ENCODE results near the gene ELOVL1. TPM values are rescaled to one million over a fixed set of nuclear protein-coding genes. Genes with fewer than 3 reads are reported as not detected.

Gene ELOVL1
- total RNA-seq, 1 experiment from 2014 or later: 115 TPM

DNA sequence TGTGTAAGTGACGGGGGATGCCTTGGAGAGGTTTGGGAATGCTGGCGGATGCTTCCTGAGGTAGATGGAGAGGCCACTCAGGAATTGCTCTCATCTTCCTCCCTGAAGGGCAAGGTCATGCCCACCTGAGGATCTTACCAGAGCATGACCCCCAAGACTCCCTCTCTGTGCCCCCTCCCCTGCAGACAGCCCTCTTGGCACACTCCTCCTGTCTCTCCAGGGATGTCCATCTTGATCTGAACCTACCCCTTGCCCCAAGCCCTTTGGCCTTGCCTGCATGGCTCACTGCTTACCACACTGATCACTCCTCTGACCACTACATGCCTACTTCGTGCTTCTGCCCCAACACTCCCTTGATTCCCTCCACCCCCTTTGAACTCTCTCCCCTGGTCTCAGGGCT is 48.0 kb downstream of the ELOVL1 start:
- Histone ChIP-seq H3K27ac (no peak overlapping the region), H3K4me1 (replicated peaks) (no peaks in the 10 kb centered on the region), H3K27me3 (replicated peaks) (no peaks in the 10 kb centered on the region), H3K4me3 (no peak overlapping the region), H3K36me3 (no peaks in the 10 kb centered on the region), H3K9me3 (replicated peaks) (no peaks in the 10 kb centered on the region; the same call in 1 of the 2 replicates)
- DNase-seq (ENCODE audit: low read depth in 1 of 2, low spot score in 2 of 2): no peak

DNA sequence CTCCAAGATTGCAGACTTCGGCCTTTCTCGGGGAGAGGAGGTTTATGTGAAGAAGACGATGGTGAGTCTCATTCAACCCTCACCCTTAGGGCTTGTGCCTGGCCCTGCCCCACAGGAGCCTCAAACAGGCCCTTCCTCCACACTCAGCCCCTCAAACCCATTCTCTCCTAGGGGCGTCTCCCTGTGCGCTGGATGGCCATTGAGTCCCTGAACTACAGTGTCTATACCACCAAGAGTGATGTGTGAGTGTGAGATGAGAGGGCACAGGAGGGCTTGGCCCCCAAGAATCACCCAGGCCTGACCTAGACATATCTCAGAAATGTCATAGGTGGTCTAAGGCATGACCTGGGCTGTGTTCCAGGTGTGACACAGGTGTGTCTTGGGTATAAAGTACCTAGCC is 48.5 kb downstream of the ELOVL1 start:
- no peaks in the 10 kb centered on the region for H3K4me1 ChIP-seq (replicated peaks)
- H3K36me3 ChIP-seq: no peaks in the 10 kb centered on the region
- no peaks in the 10 kb centered on the region for H3K27me3 ChIP-seq (replicated peaks)
- H3K27ac ChIP-seq: no peak overlapping the region
- no peaks in the 10 kb centered on the region for H3K9me3 ChIP-seq (replicated peaks)
- DNase-seq (ENCODE audit: low read depth in 1 of 2, low spot score in 2 of 2): no peak
- no peak overlapping the region for H3K4me3 ChIP-seq

DNA sequence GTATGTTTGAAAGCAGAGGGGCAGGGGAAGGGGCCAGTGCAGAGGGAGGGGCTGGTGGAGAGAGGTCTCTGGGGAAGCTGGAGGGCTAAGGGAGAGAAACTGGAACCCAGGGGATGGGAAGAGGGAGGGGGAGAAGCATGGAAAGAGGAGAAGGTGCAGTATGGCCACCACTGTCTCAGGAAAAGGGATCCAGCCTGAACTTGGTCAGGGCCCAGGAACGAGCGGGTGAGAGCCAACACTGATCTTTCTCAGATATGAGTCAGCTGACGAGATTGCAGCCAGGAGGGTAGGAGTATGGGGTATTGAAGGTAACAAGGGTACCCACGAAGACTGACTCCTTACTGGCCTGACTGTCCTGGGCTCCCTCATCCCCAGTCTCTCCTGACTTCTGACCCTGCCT is 49.0 kb downstream of the ELOVL1 start:
- no peak for DNase-seq (ENCODE audit: low read depth in 1 of 2, low spot score in 2 of 2)
- Histone ChIP-seq H3K9me3 (replicated peaks) (no peaks in the 10 kb centered on the region), H3K4me1 (replicated peaks) (no peaks in the 10 kb centered on the region), H3K27ac (no peak overlapping the region), H3K36me3 (no peaks in the 10 kb centered on the region), H3K4me3 (no peak overlapping the region), H3K27me3 (replicated peaks) (no peaks in the 10 kb centered on the region)

DNA sequence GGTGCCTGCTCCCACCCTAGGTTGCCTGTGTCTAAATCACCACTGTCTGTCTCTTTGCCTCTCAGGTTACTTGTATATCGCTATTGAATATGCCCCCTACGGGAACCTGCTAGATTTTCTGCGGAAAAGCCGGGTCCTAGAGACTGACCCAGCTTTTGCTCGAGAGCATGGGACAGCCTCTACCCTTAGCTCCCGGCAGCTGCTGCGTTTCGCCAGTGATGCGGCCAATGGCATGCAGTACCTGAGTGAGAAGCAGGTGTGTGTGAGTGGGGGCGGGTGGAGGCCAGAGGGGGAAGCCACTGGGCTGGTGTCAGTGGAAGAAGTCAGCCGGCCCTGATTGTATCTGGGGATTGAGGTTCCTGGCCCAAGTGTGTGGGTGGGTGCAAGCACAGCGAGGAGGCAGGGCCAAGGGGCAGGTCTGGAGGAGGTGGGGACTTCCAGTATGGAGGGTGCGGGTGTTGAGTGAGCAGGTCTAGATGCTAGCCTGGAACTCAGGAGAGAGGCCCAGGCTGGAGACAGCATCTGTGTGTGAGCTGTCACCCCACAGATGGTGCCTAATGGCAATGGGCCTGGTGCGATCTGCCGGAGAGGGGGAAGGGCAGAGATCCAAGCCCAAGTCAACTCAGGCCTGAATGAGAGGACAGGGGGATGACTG is 49.9 kb downstream of the ELOVL1 start:
- H3K36me3 ChIP-seq: no peaks in the 10 kb centered on the region
- no peak overlapping the region for H3K27ac ChIP-seq
- no peaks in the 10 kb centered on the region for H3K4me1 ChIP-seq (replicated peaks)
- no peak for DNase-seq (ENCODE audit: low read depth in 1 of 2, low spot score in 2 of 2)
- H3K9me3 ChIP-seq (replicated peaks): no peaks in the 10 kb centered on the region
- H3K4me3 ChIP-seq: no peak overlapping the region
- no peaks in the 10 kb centered on the region for H3K27me3 ChIP-seq (replicated peaks)

DNA sequence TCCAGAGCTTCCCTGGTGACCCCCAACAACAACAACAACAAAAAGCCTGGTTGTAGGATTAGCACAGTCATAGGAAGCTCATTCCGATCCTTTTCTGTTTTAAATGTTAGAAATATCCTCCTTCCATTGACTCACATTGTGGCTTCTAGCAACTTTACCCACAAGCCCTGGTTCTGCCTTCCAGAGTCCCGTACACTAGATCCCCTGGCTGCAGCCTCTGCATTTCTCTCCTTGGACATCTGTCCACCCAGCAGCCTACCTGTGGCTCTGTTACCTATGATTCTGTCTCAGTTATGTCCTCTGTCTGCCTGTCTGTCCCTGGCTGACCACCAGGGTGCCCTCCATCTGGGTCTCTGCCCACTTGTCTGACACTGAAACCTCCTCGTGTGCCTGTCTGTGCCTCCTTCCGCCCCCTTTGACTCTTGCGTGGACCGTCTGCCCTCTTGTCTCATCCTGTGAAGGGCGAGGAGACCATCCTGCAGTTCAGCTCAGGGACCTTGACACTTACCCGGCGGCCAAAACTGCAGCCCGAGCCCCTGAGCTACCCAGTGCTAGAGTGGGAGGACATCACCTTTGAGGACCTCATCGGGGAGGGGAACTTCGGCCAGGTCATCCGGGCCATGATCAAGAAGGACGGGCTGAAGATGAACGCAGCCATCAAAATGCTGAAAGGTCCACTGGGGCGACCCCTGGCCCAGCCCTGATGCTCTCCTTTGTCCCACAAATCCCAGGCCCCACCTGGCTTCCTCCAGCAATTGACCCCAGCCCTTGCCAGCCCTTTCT is 50.9 kb downstream of the ELOVL1 start:
- no peak for DNase-seq (ENCODE audit: low read depth in 1 of 2, low spot score in 2 of 2)
- no peaks in the 10 kb centered on the region for H3K36me3 ChIP-seq
- no peaks in the 10 kb centered on the region for H3K9me3 ChIP-seq (replicated peaks)

DNA sequence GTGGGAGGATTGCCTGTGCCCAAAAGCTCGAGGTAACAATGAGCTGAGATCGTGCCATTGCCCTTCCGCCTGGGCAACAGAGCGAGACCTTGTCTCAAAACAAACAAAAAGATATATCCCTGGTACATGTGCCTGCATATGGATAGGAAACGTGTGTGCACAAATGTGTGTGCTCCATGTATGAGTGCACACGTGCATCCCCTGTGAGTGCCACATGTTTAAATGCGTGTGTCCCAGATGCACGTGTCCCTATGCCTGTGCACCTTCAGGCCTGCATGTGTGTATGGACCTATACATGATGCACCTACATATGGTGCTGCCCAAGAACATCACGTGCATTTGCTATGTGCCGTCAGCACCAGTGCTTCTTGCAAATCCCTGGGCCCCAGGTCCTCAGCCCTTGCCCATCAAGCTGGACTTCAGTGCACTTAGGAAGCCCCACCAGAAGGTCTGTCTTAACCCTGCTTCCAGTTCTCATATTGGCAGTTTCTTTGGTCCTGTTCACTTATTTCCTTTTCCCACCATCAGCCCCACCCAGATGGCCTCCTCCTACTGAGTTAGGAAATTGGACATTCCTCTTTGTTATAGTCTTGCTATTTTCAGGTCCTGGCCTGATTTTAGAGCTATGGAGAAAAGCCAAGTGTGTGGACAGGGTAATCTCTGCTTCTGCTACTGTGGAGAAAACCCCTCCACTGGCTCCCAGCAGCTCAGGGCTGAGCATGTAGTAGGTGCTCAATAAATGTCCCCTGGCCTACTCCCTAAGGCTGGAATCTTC is 51.7 kb downstream of the ELOVL1 start:
- Histone ChIP-seq H3K36me3 (no peaks in the 10 kb centered on the region), H3K9me3 (replicated peaks) (no peaks in the 10 kb centered on the region), H3K27me3 (replicated peaks) (no peaks in the 10 kb centered on the region), H3K4me3 (no peak overlapping the region), H3K27ac (no peak overlapping the region), H3K4me1 (replicated peaks) (no peaks in the 10 kb centered on the region)
- no peak for DNase-seq (ENCODE audit: low read depth in 1 of 2, low spot score in 2 of 2)

More for the DNA sequence above, 50.9 kb downstream of the ELOVL1 start:
- H3K27ac ChIP-seq: no peak overlapping the region
- H3K27me3 ChIP-seq (replicated peaks): no peaks in the 10 kb centered on the region
- H3K4me3 ChIP-seq: no peak overlapping the region
- no peaks in the 10 kb centered on the region for H3K4me1 ChIP-seq (replicated peaks)

DNA sequence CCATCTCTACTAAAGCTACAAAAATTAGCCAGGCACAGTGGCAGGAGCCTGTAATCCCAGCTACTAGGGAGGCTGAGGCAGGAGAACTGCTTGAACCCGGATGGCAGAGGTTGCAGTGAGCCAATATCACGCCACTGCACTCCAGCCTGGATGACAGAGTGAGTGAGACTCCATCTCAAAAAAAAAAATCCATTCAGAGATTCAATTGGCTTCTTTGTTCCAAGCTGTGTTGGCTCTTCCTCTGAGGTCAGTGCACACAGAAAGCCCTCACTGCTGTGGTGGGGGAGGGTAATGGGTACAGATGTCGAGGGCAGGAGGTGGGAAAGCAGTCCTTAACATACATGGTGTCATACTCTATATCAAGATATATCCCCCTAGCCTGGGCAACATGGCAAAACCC is 52.3 kb downstream of the ELOVL1 start:
- Histone ChIP-seq H3K9me3 (replicated peaks) (no peaks in the 10 kb centered on the region), H3K36me3 (no peaks in the 10 kb centered on the region), H3K4me1 (replicated peaks) (no peaks in the 10 kb centered on the region)

DNA sequence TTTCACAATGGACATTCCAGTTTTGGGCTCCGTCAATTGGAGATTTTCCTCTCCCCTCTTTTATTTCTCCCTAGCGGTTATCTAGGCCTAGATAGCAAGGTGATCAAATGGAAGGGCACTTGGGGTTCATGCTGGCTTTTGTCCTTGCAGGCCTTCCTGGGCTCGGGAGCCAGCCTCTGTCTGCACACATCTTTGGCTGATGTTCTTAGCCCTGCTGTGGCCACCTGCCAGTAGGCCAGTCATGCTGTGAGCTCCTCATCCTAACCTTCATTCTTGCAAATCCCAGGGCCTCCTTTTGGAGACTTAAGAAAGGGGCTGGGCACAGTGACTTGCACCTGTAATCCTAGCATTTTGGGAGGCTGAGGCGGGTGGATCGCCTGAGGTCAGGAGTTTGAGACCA is 53.6 kb downstream of the ELOVL1 start:
- Histone ChIP-seq H3K9me3 (replicated peaks) (no peaks in the 10 kb centered on the region), H3K27me3 (replicated peaks) (no peaks in the 10 kb centered on the region), H3K4me1 (replicated peaks) (no peaks in the 10 kb centered on the region), H3K36me3 (no peaks in the 10 kb centered on the region), H3K27ac (no peak overlapping the region), H3K4me3 (no peak overlapping the region)
- DNase-seq (ENCODE audit: low read depth in 1 of 2, low spot score in 2 of 2): no peak

More for the DNA sequence above, 52.3 kb downstream of the ELOVL1 start:
- Histone ChIP-seq H3K27ac (no peak overlapping the region), H3K27me3 (replicated peaks) (no peaks in the 10 kb centered on the region), H3K4me3 (no peak overlapping the region)
- DNase-seq (ENCODE audit: low read depth in 1 of 2, low spot score in 2 of 2): no peak

DNA sequence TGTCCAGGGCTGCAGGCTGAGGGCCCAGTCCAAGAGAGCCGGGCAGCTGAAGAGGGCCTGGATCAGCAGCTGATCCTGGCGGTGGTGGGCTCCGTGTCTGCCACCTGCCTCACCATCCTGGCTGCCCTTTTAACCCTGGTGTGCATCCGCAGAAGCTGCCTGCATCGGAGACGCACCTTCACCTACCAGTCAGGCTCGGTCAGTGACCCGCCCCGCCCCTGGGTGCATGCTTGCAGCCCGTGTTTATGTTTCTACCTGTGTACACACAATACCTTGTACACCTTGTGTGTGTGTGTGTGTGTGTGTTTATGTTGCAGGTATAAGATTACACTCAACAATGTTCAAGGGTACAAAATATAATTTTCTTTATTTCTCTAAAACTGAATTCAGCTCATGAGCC is 54.0 kb downstream of the ELOVL1 start:
- Histone ChIP-seq H3K27me3 (replicated peaks) (no peaks in the 10 kb centered on the region), H3K36me3 (no peaks in the 10 kb centered on the region), H3K4me1 (replicated peaks) (no peaks in the 10 kb centered on the region), H3K27ac (no peak overlapping the region), H3K4me3 (no peak overlapping the region), H3K9me3 (replicated peaks) (no peaks in the 10 kb centered on the region)
- no peak for DNase-seq (ENCODE audit: low read depth in 1 of 2, low spot score in 2 of 2)

Other genes starting within 250 kb of the ELOVL1 start
- gene EBNA1BP2, start 195.7 kb downstream of the ELOVL1 start, total RNA-seq (2014; rRNA removed; shearing (Covaris generic)): 235 and 270 TPM in 2 replicates
- 0.16 TPM in 1 of 2 replicates, not detected in the other for gene CFAP57, start 195.7 kb downstream of the ELOVL1 start, total RNA-seq (2014; rRNA removed; shearing (Covaris generic))
- not detected in 2 replicates for gene TMEM125, start 98.0 kb downstream of the ELOVL1 start, total RNA-seq (2014; rRNA removed; shearing (Covaris generic))
- not detected in 2 replicates for gene C1orf210, start 82.4 kb downstream of the ELOVL1 start, total RNA-seq (2014; rRNA removed; shearing (Covaris generic))
- 0.11 TPM in 1 of 2 replicates, not detected in the other for gene TIE1, start 67.0 kb downstream of the ELOVL1 start, total RNA-seq (2014; rRNA removed; shearing (Covaris generic))
- not detected in 2 replicates for gene MPL, start 30.2 kb downstream of the ELOVL1 start, total RNA-seq (2014; rRNA removed; shearing (Covaris generic))
- 194 and 257 TPM in 2 replicates for gene CDC20, start 9.0 kb downstream of the ELOVL1 start, total RNA-seq (2014; rRNA removed; shearing (Covaris generic))
- 60.7 and 67.8 TPM in 2 replicates for gene MED8, start 21.8 kb upstream of the ELOVL1 start, total RNA-seq (2014; rRNA removed; shearing (Covaris generic))
- 15.6 and 19.8 TPM in 2 replicates for gene SZT2, start 21.9 kb upstream of the ELOVL1 start, total RNA-seq (2014; rRNA removed; shearing (Covaris generic))
- gene HYI, start 85.9 kb upstream of the ELOVL1 start, total RNA-seq (2014; rRNA removed; shearing (Covaris generic)): 44.3 and 47.2 TPM in 2 replicates
- gene PTPRF, start 162.9 kb upstream of the ELOVL1 start, total RNA-seq (2014; rRNA removed; shearing (Covaris generic)): 11.0 and 11.5 TPM in 2 replicates